T follicular helper cell (primary cell): ENCODE data around the gene PGRMC1.
A peak's percentile ranks its signal among the peaks of the same experiment; 100 is the strongest.
"Not testable (repeated sequence)": the region's sequence is repeated elsewhere in the genome, so short reads cannot be mapped to it uniquely, and the experiment has no call there.

Experiments used
- DNase-seq: peaks from one replicate; pipeline ENCODE4 v3.0.0-alpha.2; 2020; ENCODE audit warnings: low read depth
- total RNA-seq, 2 experiments: gene quantifications; one replicate each; lab custom pipeline; 2026; lab: John Stamatoyannopoulos, UW

Gene PGRMC1
- total RNA-seq, result 28.0 to 37.8 reads per million in 2 experiments

DNA sequence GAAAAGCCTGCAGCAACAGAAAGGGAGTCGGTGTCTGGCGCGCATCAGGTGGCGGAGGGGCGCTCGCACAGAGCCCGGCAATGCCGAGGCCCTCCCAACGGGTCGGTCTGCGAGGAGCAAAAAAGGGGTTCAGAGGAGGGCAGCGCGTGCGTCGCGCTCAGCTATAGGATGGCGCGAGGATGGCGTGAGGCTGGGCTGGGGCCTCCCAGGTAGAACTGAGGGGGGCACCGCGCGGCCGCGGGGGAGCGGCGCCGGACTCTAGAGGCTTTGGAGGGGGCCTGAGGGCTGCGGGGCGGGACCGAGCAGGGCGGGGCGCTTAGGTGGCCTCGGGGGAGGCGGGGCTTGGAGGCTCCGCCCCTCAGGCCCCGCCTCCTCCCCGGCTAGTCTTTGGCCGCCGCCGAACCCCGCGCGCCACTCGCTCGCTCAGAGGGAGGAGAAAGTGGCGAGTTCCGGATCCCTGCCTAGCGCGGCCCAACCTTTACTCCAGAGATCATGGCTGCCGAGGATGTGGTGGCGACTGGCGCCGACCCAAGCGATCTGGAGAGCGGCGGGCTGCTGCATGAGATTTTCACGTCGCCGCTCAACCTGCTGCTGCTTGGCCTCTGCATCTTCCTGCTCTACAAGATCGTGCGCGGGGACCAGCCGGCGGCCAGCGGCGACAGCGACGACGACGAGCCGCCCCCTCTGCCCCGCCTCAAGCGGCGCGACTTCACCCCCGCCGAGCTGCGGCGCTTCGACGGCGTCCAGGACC lies at the start of gene PGRMC1:
TSS of gene PGRMC1 (plus strand) at position 414 of the 751 bp plus-strand sequence. CDS start at position 493, 79 bp downstream.
- peak; percentile 72 for DNase-seq

DNA sequence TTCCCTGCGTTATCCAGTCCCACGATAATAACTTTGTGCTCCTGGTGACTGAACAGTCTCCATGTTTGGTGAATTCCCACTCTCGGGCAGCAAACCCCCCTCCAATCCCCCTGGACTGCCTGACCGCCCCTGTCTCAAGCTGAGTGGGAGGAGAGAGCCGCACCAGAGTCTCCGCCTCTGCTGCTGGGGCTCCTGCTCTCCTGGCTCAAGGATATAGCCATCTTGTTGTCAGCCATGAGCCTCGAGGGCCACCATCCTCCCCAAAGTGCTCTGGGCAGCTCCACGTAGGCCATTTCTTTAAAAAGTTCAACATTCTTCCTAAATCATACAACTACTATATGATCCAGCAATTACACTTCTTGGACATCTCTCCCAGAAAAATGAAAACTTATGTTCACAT lies 49.3 kb upstream of the PGRMC1 start:
- DNase-seq, result no peak

DNA sequence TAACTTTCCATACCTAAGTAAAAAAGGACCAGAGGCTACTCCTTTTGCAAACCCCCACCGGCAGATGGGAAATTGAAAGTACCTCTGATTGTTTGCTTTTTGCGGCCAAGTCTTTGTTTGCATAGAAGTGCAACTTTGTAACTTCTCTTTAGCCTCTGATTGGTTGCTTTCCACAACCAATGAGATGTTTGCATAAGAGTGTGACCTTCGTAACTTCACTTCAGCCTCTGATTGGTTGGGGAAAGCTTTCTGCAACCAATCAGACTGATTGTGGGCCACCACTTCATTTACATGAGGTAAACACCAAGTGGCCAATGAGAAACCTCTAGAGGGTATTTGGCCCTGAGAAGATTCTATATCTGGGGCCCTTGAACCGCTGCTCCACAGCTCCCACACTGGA lies 48.8 kb upstream of the PGRMC1 start:
- DNase-seq, result no peak

DNA sequence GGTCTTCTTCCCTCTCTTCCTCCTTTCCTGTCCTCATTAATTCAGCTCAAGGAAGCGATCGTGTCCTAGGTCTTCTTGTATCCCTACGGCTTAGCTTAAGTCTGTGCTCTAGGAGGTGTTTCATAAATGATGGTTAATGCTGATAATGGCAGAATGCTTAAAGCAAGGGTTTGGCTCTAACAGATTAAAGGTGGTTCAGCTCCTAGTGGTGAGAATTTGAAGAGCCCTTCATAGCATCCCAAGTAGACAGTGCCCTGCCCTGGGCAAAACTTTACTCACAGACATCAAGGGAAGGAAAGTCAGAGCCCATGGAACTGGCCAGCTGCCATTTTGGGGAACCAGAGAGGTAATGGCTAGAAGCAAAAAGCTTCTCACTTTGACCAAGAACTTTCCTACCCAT lies 47.0 kb upstream of the PGRMC1 start:
- DNase-seq, result no peak

DNA sequence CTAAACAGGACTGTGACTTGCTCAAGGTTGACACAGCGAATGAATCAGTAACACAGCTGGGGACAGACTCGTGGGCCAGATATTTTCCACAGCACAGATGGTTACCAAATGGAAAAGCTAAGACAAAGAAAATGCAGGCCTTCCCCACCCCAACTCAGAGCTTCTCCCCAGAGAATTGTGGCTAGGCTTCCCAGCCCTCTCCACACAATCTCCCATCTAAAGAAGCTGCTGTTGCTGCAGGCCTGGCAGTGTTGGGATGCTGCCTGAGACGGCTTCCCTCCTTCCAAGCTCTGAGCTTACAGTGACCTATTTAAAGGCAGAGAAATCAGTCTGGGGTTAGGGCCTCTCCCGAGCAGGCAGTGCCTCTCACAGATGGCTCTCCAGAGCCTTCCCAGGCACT lies 46.5 kb upstream of the PGRMC1 start:
- DNase-seq, result no peak

DNA sequence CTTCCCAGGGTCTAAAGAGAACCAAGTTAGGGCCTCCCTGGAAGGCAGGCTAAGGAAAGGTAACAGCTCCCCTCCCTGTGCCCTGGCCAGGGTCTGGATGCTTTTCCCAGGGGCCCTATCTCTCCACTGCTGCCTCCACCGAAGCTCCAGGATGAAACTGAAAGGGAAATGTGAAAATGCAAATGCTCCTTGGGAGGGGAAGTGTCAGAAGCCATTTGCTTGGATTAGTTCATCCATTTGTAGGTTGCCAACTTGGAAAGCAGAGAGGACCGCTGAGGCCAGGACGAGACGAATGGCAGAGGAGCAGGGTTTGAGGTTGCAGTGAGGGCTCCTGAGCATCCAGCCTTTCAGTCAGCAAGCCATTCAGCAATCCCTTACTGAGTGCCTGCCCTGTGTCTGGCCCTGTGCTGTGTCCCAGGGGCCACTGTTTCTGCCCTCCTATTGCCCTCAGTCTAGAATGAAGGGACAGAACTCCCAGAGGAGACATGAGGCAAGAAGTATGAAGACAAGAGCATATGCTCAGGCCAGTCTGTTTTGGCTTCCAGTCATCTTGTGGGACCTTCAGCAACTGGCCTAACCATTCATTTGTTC lies 45.9 kb upstream of the PGRMC1 start:
- DNase-seq, result no peak

DNA sequence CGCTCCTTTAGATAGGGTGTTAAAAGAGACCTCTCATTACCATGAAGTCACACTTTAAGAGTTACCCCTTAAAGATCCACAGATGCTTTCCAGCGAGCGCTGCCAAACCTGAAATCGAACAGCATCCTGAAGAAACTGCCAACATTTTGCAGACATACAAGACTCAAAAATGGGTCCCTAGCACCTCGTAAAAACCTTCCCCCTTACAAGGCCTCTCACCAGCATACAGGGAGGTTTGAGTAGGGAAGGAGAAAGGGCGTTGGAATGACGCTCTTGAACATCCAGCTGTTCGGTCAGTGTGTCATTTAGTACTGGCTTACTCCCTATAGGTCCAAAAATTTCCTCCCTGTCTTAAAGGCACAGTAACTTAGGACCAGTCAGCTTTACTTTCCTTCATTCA lies 45.3 kb upstream of the PGRMC1 start:
- DNase-seq, result no peak

DNA sequence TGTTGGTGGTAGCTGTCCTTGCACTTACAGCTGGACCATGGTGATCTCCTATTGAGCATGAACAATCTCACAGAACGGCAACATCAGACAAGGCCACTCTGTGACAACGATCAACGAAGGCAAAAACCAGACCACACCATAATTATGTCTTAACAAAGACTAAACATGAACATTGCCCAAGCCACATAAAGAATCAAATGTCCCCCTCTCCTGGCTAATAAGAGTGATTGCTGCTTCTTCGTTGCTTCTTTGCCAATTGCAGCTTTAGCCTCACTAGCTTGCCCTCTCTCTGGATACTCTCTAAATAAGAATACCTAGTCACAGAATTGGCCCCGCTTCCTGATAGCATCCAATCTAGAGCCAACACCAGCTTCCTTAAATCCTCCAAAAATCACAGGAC lies 41.5 kb upstream of the PGRMC1 start:
- no peak for DNase-seq

DNA sequence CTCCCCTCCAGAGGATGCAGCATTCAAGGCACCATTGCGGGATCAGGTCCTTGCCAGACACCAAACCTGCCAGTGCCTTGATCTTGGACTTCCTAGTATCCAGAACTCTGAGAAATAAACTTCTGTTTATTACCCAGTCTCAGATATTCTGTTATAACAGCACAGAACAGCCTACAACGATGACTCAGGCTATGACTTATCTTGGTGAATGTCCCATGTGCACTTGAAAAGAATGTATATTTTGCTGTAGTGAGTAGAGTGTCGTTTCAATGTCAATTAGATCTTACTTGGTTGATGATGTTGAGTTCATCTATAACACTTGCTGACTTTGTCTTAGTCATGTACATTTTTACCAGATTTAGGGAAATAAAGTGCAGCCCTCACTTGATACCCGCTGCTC lies 34.5 kb upstream of the PGRMC1 start:
- DNase-seq, result no peak

DNA sequence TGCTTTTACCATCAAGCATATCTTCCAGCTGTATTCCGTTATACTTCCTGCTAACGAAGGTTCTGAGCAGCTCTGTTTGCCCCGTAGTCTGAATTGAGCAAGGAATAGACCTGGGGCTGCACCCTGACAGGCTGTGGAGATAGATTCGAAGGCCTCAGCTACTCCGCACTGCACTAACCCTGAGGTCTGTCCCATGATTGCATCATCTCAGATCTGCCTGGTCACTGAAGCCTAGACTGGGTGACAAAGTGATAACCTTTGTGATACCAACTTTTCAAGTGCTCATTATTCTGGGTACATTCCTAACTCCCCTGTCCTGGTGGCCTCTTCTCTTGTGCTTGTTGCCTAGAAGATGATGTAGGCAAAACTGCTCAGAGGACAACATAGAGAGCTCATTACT lies 29.9 kb upstream of the PGRMC1 start:
- DNase-seq, result no peak

DNA sequence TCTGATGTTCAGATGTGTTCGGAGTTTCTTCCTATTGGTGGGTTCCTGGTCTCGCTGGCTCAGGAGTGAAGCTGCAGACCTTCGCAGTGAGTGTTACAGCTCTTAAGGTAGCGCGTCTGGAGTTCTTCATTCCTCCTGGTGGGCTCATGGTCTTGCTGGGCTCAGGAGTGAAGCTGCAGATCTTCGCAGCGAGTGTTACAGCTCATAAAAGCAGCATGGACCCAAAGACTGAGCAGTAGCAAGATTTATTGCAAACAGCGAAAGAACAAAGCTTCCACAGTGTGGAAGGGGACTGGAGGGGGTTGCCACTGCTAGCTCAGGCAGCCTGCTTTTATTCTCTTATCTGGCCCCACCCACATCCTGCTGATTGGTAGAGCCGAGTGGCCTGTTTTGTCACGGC lies 28.6 kb upstream of the PGRMC1 start:
- not testable (repeated sequence) for DNase-seq

DNA sequence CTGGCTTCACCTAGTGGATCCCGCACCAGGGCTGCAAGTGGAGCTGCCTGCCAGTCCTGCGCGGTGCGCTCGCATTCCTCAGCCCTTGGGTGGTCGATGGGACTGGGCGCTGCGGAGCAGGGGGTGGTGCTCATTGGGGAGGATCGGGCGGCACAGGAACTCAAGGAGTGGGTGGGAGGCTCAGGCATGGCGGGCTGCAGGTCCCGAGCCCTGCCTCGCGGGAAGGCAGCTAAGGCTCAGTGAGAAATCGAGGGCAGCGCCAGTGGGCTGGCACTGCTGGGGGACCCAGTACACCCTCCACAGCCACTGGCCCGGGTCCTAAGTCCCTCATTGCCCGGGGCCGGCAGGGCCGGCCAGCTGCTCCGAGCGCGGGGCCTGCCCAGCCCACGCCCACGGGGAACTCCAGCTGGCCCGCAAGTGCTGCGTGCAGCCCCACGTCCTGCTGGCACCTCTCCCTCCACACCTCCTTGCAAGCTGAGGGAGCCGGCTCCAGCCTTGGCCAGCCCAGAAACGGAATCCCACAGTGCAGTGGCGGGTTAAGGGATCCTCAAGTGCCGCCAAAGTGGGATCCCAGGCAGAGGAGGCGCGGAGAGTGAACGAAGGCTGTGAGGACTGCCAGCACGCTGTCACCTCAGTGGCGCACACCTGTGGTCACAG lies 27.6 kb upstream of the PGRMC1 start:
- DNase-seq, result no peak

DNA sequence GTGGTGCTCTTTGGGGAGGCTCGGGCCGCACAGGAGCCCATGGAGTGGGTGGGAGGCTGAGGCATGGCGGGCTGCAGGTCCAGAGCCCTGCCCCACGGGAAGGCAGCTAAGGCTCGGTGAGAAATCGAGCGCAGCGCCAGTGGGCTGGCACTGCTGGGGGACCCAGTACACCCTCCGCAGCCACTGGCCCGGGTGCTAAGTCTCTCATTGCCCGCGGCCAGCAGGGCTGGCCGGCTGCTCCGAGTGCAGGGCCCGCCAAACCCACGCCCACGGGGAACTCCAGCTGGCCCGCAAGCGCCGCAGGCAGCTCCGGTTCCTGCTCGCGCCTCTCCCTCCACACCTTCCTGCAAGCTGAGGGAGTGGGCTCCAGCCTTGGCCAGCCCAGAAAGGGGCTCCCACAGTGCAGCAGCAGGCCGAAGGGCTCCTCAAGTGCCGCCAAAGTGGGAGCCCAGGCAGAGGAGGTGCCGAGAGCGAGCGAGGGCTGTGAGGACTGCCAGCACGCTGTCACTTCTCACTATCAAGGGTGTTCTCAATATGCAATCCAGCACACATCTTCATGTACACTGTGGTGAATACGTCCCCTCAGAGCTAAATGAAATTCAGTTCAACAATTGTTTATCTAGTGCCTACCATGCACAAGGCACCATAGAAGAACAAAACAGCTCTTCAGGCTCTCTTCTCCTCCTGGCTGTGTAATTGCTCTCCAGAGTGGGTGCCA lies 25.0 kb upstream of the PGRMC1 start:
- DNase-seq, result not testable (repeated sequence)

DNA sequence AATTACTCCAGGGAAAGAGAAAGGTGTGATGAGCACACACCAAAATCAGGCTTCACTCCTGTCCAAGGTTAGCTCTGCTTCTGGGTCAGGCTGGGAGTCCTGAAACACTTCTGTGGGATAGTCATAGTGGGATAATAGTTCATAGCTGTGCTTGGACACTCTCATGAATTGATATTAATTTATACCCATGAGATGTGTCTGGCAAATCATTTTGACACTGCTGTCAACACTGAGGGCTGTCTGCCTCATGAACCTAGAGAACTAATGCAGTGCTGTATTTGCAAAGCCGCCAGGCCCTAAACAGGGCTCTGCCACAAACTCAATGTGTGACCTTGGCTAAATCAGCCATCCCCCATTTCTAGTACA lies 24.5 kb upstream of the PGRMC1 start:
- DNase-seq, result no peak

DNA sequence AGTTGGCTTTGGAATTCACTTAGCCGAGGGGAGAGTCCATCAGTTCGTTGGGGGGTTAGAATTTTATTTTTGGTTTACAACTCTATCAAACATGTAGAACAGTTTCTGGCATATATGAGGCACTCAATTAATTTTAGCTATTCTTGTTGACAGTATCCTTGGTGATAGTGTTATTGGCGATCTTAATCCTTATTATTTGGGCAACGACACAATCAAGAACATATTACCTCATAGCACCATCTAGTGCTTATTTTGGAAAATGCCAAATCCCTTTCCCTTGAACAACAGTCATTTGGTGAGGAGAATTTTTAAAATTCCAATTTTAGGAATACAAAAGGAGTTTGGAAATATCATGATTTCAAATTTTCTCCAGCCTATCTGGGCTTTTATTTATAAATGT lies 17.9 kb upstream of the PGRMC1 start:
- no peak for DNase-seq

DNA sequence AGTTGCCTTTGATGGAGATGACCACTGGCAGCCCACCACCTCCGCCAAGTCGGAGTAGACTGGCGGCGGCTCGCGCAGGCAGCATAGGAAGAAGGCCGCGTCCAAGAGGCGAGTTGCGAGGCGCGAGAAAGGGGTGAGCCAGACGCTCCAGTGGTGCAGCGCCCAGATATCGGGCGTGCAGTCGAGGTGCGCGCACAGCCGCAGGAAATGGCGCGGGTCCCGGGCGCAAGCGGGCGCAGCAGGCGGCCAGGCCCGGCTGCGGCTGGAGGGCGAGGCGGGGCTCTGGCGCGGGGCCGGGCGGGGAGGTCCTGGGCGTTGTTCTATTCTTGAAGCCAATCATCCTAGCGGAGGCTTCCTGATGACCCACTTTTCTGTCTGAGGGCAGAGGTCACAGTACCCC lies 13.2 kb upstream of the PGRMC1 start:
- no peak for DNase-seq

DNA sequence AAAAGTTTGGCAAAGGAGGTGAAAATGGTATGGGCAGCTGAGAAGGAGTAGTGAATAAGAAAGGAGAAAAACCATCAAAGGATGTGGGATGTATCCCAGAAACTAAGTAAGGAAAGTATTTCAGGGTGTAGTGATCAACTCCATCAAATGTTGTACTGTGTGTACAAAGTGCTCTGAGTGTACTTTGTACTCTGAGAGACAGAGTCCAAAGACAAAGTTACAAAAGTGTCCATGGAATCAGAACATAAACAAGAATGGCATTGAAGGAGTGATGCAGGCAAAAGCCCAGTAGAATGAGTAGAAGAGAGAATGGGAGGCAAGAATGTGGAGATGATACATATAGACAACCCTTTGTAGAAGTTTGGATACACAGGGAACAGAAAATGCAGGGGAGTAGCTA lies 12.3 kb upstream of the PGRMC1 start:
- no peak for DNase-seq

DNA sequence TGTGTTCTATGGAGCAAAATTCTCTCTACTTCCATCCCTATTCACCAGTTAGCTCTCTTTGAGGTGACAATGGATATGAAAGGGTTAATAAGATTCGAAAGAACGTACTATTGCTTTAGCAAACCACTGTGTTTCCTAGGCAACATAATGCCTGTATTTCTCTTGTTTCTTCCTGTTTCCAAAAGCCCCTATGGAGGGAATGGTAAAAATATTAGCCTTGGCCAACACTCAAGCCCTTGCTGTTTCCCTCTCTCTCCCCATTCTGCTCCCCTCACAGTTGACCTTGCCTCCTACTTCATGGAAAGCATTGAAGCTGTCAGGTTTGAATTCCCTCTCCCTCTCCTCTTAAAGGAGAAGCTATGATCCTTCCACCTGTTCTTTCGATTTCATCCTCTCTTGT lies 9.6 kb upstream of the PGRMC1 start:
- DNase-seq, result no peak

DNA sequence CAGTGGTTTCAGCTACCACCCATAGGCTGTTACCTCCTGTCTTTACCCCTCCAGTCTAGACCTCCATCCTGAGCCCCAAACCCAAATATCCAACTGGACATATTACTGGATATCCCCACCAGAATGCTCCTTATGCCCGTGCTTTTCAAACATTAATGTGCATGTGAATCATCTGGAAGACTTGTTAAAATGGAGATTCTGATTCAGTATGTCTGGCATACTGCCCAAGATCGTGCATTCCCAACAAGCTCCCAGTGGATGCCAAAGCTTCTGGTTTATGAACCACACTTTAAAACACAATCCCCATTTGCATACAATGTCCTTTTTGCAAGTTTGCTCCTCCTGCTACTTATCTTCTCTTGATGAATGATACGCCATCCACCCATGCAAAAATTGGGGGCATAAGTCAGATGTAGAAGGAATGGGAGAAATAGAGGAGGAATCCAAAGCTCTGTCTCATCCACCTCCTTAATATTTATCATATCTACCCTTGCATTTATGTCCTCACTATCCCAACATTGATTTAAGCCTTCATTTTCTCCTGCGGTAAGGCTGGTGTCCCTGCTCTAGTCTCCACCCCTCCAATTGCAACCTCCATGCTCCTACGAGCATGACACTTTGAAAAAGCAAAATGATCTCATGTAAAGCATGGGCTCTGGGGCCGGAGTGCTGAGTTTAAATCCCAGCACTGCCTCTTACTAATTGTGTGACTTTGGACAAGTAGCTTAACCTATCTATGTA lies 7.4 kb upstream of the PGRMC1 start:
- DNase-seq, result no peak

DNA sequence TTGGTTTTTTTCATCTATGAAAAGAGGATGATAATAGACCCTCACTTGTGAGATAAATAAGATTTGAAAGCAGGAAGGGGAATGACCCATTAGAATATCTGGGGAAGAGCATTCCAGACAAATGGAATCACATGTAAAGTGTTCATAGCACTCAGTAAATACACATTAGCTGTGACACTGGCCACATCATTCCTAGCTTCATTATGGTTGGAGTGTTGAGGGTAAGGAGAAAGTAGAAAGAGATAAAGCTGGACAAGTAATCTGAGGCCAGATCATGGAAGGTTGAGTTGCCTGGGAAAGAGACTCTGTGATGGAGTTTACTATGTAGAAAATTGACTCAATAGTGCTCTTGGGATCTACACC lies 6.9 kb upstream of the PGRMC1 start:
- DNase-seq, result no peak

DNA sequence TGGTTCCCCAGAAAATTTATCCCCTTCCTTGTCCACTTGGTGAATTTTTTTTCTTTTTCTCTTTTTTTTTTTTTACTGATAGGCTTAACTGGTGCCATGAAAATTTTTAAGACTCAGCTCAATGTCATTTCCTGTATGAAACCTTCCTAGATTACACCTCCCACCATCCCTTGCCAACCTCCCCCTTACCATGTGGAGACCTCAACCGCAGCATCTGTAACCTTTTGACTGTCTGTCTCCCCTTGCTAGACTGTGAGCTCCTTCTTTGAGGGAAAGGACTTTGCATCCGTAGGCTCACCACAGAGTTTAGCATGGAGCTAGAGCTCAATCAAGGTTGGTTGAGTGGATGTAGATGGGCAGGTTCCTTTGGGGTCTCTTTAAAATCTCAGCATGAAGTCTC lies 5.2 kb upstream of the PGRMC1 start:
- no peak for DNase-seq

DNA sequence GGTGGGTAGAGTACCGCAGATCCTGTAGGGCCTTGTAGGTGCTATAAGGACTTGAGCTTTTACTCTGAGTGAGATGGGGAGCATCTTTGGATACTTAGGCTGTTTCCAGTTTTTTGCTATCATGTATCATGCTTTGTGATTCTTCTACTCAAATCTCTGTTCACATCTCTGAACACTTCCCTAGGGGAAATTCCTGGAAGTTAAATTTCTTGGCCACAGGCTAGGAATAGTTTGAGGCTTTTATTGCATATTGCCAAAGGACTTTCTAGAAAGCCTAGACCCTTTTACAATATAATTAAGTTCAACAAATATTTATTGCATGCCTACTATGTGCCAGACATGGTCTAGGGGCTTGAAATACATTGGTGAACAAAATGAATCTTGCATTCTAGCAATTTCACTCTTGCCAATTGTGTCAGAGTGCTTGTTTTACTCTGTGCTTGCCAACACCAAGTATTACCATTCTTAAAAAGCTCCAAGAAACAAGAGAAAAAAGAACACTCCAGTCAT lies 4.1 kb upstream of the PGRMC1 start:
- no peak for DNase-seq
